ENCODE measurements around the gene MYO5B.

The MYO5B gene

GRCh38 chr18:49886891-49887764, 307.8 kb downstream of the MYO5B start:
- in situ Hi-C loops (cut with HindIII; ENCODE audit: low sequenced_read_pairs) = no loop called here
- no peak for DNase-seq (ENCODE audit: low read depth, low spot score)

GRCh38 chr18:49884959-49885358, 310.0 kb downstream of the MYO5B start:
- DNase-seq (ENCODE audit: low read depth, low spot score) = peak; percentile 15

More at GRCh38 chr18:49886891-49887764, 307.8 kb downstream of the MYO5B start:
- TF ChIP-seq CTCF (IDR thresholded peaks at IDR 0.05; ENCODE audit: low read depth, low read length) = peak; percentile 10
- no peak overlapping the region for H3K4me3 ChIP-seq (ENCODE audit: low read depth, low read length)

GRCh38 chr18:49884465-49884864, 310.5 kb downstream of the MYO5B start:
- no peak for DNase-seq (ENCODE audit: low read depth, low spot score)
- no peak for TF ChIP-seq CTCF (IDR thresholded peaks at IDR 0.05; ENCODE audit: low read depth, low read length)
- in situ Hi-C loops (cut with HindIII; ENCODE audit: low sequenced_read_pairs) = no loop called here
- no peak overlapping the region for H3K4me3 ChIP-seq (ENCODE audit: low read depth, low read length)

More at GRCh38 chr18:49884959-49885358, 310.0 kb downstream of the MYO5B start:
- in situ Hi-C loops (cut with HindIII; ENCODE audit: low sequenced_read_pairs) = no loop called here
- no peak for TF ChIP-seq CTCF (IDR thresholded peaks at IDR 0.05; ENCODE audit: low read depth, low read length)
- no peak overlapping the region for H3K4me3 ChIP-seq (ENCODE audit: low read depth, low read length)

- H3K4me3 ChIP-seq (ENCODE audit: low read depth, low read length) = no peak overlapping the region
- no peak for TF ChIP-seq CTCF (IDR thresholded peaks at IDR 0.05; ENCODE audit: low read depth, low read length)
- DNase-seq (ENCODE audit: low read depth, low spot score) = no peak
- in situ Hi-C loops (cut with HindIII; ENCODE audit: low sequenced_read_pairs) = no loop called here
Observed at GRCh38 chr18:49880661-49881060, 314.3 kb downstream of the MYO5B start.

GRCh38 chr18:49879271-49879580, 315.7 kb downstream of the MYO5B start:
- in situ Hi-C loops (cut with HindIII; ENCODE audit: low sequenced_read_pairs) = no loop called here
- H3K4me3 ChIP-seq (ENCODE audit: low read depth, low read length) = no peak overlapping the region
- no peak for DNase-seq (ENCODE audit: low read depth, low spot score)
- TF ChIP-seq CTCF (IDR thresholded peaks at IDR 0.05; ENCODE audit: low read depth, low read length) = no peak

GRCh38 chr18:49878567-49879270, 316.2 kb downstream of the MYO5B start:
- in situ Hi-C loops (cut with HindIII; ENCODE audit: low sequenced_read_pairs) = no loop called here
- no peak for DNase-seq (ENCODE audit: low read depth, low spot score)
- no peak overlapping the region for H3K4me3 ChIP-seq (ENCODE audit: low read depth, low read length)
- no peak for TF ChIP-seq CTCF (IDR thresholded peaks at IDR 0.05; ENCODE audit: low read depth, low read length)

Data from astrocyte of the spinal cord (primary cell).